Thyroid gland (tissue), 4 donors: ENCODE measurements around the gene PEA15.

Experiments
- POLR2A ChIP-seq, 2 donors: fragments of 450-650 bp; IDR thresholded peaks; one replicate each; pipeline ENCODE4 v1.6.1; 2017; ENCODE audit warnings: antibody characterized with exemption in 2 of 2, mild to moderate bottlenecking in 2 of 2, moderate library complexity in 1 of 2
- TF ChIP-seq, protein P1 (sequence below), 6 experiments: fragments of 200-600 bp in 3 of 6; fragments of 450-650 bp in 3 of 6; sonication (generic) in 3 of 6; IDR thresholded peaks; one replicate each; pipeline ENCODE4 v1.5.1; 2016 to 2019; ENCODE audit warnings: antibody characterized with exemption in 6 of 6, mild to moderate bottlenecking in 2 of 6, inconsistent platforms in 1 of 6, moderate library complexity in 1 of 6

DNA sequence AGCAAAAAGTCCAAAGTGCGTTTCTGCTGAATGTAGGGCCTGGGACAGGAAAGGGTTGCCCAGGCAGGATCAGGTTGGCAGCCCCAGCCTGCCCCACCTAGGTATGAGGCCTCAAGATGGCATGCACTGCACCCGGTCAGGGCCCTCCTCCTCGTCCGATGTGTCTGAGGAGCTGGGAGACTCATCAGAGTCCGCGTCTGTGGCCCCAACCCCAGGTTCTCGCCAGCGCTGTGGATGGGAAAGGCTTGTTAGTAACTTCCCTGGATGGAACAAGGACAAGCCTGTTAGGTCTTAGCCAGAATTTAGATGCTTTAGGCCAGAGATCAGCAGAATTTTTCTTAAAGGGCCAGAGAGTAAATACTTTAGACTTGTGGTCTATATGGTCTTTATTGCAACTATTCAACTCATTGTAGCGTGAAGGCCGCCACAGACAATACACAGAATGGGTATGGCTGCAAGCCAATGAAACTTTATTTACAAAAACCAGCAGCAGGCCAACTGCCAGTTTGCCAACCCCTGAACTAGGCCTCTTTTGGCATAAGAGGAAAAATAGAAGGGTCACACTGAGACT lies 12.4 kb downstream of the PEA15 start:
- TF ChIP-seq, protein P1, sequence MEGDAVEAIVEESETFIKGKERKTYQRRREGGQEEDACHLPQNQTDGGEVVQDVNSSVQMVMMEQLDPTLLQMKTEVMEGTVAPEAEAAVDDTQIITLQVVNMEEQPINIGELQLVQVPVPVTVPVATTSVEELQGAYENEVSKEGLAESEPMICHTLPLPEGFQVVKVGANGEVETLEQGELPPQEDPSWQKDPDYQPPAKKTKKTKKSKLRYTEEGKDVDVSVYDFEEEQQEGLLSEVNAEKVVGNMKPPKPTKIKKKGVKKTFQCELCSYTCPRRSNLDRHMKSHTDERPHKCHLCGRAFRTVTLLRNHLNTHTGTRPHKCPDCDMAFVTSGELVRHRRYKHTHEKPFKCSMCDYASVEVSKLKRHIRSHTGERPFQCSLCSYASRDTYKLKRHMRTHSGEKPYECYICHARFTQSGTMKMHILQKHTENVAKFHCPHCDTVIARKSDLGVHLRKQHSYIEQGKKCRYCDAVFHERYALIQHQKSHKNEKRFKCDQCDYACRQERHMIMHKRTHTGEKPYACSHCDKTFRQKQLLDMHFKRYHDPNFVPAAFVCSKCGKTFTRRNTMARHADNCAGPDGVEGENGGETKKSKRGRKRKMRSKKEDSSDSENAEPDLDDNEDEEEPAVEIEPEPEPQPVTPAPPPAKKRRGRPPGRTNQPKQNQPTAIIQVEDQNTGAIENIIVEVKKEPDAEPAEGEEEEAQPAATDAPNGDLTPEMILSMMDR (IDR thresholded peaks at IDR 0.05) = no peak
- TF ChIP-seq POLR2A (IDR thresholded peaks at IDR 0.05) = no peak
